Activated CD8-positive, alpha-beta memory T cell treated with anti-CD3 and anti-CD28 coated beads, Interleukin-2, amount 50 U/mL, for 1 hour (primary cell): ENCODE data around the gene BHLHE23.
A peak's percentile ranks its signal among the peaks of the same experiment; 100 is the strongest.

Source experiments
- DNase-seq: peaks from one replicate; pipeline ENCODE4 v3.0.0-alpha.2; 2020; ENCODE audit errors: extremely low read depth

Gene BHLHE23

GRCh38 chr20:62972845-62973745, 33.7 kb downstream of the BHLHE23 start:
- no peak for DNase-seq

- DNase-seq: peak; percentile 63
These were observed 34.6 kb downstream of the BHLHE23 start for GRCh38 chr20:62971950-62972844.

- DNase-seq: no peak
These were observed 35.4 kb downstream of the BHLHE23 start for GRCh38 chr20:62971211-62971949.

- DNase-seq: no peak
These were observed 36.2 kb downstream of the BHLHE23 start for GRCh38 chr20:62970307-62971210.

GRCh38 chr20:62969939-62970306, 36.8 kb downstream of the BHLHE23 start:
- DNase-seq: no peak

DNA sequence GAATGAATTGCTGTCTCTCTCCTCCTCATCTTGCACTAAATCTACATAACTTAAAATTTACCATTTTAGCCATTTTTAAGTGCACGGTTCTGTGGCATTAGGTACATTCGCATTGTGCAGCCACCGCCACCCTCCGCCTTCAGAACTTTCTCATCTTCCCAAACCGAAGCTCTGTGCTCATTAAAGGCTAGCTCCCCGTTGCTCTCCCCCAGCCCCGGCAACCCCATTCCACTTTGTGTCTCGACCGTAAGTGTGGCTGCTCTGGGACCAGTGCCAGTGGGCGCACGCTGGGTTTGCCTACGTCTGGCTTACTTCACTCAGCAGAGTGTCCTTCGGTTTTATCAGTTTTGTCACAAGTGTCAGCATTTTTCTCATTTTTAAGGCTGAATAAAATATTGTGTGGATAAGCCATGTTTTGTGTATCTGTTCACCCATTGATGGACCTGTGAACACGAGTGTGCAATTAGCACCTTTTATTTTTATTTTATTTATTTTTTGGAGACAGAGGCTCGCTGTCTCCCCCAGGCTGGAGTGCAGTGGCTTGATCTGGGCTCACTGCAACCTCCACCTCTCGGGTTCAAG, 37.5 kb downstream of the BHLHE23 start:
- DNase-seq: no peak

DNA sequence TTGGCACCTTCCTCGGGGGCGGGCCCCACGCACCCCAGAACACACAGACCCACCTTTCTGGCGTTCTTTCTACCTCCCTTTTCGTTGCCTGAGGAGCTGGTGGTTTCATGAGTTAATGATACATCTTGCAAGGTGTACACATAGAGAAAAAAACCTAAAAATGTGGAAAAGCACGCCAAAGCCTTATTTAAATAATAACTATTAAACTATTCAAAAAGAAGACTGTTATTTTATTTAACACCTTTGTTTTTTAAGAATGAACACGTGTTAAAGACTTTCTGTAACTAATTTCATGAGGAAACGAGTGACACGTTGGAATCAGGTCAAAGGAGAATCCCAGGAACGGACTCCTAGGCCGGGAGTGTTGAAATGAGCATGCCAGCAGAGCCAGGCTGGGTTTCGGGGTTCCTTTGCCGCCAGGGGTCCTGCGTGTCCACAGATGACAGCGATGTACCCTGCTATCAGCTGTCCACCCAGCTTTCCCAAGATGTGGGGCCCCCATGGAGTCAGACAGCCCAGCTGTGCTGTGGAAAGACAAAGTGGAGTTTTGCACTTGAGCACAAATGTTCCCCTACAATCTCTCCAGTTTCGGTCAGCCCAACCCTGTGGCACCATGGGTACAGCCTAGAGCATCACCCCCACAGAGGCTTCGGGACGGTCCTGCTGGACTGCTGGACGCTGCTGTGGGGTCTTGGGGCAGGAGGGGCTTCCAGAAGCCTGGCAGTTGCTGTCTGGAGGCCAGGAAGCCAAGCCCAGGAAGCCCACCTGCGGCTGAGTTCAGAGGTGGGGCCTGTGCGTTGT, 38.2 kb downstream of the BHLHE23 start:
- no peak for DNase-seq

- no peak for DNase-seq
These were observed 39.0 kb downstream of the BHLHE23 start for GRCh38 chr20:62967628-62968351.

GRCh38 chr20:62967149-62967501, 39.6 kb downstream of the BHLHE23 start:
- no peak for DNase-seq

DNA sequence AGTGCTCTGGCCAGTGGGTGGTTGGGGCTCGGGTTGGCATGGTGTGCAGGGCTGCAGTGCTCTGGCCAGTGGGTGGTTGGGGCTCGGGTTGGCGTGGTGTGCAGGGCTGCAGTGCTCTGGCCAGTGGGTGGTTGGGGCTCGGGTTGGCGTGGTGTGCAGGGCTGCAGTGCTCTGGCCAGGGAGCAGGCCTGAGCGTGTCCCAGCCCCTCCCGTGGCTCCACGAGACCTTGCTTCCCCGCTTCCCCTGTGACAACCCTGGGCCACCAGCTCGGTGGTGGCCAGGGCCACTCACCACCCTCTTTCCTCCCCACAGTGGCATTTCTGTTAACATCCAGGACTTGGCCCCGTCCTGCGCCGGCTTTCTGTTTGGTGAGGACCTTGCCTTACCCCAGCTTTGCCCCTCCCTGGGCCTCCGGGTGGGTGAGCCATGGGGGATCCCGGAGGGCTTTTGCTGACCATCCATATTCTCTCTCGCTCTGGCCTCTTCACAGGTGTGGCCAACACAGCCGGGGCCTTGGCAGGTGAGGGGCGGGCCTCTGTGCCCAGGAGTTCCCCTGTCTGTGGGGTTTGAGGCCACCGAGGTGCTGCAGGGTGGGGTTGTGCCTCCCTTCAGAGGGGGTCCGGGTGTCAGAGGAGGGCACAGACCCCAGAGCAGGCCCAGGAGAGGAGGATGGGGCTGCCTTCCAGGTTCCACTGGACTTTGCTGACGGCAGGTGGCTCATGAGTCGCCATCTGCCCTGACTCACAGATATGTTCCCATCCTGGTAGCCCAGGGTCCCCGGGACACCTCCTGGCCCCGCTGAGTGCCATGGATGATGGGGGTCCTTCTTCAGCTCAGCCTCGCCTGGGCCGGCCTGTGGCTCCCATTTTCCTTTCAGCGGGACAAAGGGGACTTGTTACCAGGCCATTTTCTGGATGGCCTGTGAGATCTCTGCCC, 40.3 kb downstream of the BHLHE23 start:
- DNase-seq: no peak

- no peak for DNase-seq
These were observed 41.4 kb downstream of the BHLHE23 start for GRCh38 chr20:62965363-62965771.

- DNase-seq: no peak
These were observed 42.1 kb downstream of the BHLHE23 start for GRCh38 chr20:62964700-62965099.

GRCh38 chr20:62963614-62964397, 43.0 kb downstream of the BHLHE23 start:
- DNase-seq: no peak

GRCh38 chr20:62962891-62963613, 43.7 kb downstream of the BHLHE23 start:
- no peak for DNase-seq

DNA sequence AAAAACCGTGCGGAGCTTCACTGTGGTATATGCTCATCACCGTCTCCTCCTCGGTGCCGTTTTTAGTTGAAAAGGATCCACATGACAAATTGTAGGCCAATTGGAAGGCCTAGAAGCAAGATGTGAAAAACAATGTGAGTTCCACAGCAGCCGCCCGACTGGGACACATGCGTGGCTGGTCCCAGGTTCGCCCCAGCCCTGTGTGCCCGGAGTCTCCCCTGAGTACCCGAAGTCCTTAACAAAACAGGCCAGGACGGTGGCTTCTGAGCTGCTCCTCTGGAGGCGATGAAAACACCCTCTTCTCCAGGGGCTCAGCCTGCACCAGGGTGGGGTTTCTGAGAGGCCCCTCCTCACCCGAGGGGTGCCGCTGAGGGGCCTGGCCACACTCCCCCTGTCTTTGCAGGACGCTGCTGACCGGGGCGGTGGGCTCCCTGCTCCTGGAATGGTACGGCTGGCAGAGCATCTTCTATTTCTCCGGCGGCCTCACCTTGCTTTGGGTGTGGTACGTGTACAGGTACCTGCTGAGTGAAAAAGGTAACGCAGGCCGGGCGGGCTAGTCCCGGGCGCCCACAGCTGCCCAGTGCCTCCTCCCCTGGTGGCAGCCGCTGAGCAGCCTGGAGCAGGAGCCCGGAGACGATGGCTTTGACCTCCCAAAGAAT, 44.4 kb downstream of the BHLHE23 start:
- DNase-seq: no peak

DNA sequence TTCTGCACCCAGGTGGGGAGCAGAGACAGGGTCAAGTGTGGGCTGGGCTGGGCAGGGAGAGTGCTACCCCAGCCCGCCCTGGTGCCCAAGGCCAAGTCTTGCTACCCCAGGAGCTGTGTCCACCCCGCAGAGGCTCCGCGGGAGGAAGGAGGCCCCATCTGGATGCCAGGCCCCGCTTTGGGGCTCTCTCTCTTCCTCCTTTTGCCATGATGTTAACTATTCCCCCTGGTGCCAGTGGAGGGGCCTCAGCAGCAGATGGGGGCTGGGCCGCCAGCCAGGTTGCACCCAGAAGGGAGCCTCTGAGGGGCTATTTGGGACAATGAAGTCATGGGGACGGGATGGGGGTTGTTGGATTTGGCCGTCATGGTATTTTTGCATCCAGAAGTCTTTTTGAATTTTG, 45.0 kb downstream of the BHLHE23 start:
- no peak for DNase-seq
